Activated T-helper 9 cell treated with anti-CD3 and anti-CD28 coated beads, Interleukin-2, amount 50 U/mL, for 16 hours (primary cell): ENCODE measurements around the gene PNPLA7.
"Not testable (repeated sequence)": the region's sequence is repeated elsewhere in the genome, so short reads cannot be mapped to it uniquely, and the experiment has no call there.

Experiments
- DNase-seq: peaks from one replicate; pipeline ENCODE4 v3.0.0-alpha.2; 2020; ENCODE audit warnings: low read depth

Gene PNPLA7

DNA sequence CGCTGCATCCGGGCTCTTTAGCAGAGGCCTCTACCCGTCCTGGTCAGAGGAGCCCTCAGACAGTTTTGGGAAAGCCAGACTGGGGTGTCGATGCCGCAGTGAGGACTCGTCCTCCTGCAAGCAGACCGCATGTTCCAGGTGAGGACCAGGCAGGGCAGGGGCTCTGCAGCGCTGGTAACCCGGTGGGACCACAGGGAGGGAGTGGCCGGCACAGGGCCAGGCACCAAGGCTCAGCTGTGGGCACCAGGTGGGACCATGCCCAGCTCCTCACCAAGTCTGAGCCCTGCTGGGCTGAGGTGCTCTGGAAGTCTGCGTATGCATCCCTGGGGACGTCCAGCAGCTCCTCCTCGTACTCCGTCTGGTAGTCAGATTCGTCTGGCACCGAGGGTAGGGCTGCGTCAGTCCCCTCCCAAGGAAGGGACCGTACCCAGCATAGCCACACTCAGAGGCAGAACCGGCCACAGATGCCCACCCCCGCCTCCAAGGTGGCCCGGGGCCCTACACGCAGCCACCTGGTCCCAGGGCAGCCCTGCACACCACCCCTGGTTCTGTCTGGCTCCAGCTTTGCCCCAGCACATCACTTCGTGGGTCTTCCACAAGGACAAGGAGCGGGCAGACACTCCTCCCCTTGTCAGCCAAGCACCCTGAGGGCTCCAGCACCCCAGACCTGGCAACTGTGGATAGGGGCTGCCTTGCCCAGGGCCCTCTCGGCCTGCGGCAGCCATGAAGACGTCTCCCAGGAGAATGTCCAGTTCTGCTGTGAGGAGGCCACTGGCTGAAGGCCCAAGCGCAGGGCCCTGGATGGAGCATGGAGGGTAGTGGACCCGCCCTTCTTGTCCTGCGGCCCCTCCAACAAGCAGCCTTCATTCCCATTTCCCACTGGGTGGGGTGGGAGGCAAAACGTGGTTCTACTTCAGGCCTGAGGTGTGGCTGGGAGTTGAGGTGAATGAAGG, 89.6 kb downstream of the PNPLA7 start:
- DNase-seq, result no peak

DNA sequence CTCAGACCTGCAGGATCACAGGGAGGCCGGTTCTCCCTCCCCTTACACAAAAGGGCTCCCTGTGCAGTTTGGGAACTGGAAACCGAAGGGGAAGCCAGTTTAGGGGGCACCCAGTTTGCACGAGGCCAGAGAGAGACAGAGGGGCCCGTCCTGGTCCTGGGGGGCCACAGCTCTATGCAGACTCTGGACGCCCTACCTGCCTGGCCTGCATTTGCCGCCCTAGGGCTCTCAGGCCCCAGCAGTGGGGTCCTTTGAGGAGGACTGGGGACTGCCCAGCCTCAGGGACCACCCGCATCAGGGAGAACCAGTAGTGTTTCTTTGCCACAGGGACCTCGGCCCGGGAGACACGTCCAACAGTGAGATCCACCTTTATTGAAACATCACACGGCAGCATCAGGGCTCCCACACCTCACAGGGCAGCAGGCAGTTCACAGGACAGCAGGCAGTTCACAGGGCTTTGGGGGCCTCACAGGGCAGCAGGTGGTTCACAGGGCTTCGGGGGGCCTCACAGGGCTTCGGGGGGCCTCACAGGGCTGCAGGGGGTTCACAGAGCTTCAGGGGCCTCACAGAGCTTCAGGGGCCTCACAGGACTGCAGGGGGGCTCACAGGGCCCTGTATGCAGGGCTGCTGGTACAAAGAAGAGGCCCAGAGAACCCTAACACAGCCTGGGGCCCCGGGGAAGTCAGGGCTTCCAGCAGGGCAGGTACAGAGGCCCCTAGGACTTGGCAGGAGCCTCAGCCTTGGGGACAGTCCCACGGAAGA, 90.4 kb downstream of the PNPLA7 start:
- DNase-seq, result no peak

GRCh38 chr9:137459152-137459600, 91.0 kb downstream of the PNPLA7 start, which contains the start of gene NSMF:
Gene NSMF, minus strand, starts transcription at chr9:137459334. Its CDS starts 232 bp downstream, at chr9:137459102.
- peak; percentile 90 for DNase-seq

DNA sequence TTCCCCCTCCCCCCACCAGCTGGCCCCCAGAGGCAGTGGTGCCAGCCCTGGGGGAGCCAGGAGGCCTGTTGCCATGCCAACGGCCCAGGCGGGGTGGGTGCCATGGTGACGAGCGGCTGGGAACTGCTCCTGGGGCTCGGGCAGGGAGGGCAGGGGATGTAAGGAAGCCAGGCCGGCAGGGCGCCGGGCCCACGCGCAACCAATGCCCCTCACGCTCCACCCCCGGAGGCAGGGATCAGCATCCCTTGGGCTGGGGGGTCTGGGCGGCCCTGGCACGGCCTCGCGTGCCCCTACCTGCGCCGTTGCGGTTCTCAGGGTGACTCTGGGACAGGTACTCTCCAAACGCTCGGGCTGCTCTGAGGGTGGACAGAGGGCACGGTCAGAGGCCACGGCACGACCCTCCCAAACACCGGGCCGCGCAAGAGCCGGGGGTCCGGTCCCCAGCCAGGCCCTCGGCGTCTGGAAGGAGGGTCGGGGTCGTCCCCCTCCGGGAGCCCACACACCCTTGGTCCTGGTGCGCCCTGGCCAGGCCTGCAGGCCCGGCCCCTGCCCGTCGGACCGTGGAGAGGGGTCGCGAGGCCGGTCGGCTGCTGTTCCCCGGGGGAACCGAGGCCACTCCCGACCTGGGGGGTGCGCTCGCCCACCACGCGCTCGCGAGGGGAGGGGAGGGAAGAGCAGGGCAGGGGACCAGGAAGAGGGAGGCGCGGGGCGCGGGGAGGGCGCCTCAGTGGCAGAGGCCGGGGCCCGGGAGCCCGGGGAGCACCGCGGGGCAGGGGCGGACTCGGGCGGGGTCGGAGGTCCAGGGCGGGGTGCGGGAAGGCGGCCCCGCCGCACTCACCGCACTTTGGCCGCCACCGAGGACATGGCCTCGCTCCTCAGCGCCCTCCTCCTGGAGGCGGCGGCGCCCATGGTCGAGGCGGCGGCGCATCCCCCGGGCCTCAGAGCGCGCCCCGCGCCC, 91.7 kb downstream of the PNPLA7 start:
- no peak for DNase-seq

- DNase-seq, result no peak
Measured at GRCh38 chr9:137457406-137458193, 92.6 kb downstream of the PNPLA7 start.

DNA sequence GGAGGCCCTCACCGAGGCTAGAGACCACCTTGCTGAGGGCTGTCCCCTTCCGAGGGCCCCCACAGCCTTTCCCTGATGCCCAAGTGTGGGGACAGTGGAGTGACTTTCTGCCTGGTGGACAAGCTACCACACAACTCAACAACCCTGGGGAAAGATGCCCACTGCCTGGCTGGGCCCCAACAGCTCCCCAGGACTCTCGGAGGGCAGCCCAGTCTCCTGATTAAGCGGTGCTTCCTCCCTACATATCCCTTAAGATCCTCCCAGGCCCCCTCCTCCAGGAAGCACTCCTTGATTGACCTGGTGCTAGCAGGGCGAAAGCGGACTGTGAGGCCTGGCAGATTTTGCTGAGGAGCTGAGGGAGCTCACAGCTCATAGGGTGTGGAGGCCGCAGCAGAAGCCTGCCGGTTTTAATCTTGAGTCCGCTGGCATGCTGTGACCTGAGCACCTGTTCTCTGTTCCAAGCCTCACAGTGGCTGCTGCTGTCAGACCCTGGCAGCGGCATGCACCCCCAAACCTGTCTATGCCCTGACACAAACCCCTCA, 93.3 kb downstream of the PNPLA7 start:
- DNase-seq, result no peak

- DNase-seq, result no peak
Measured at GRCh38 chr9:137456061-137456863, 93.9 kb downstream of the PNPLA7 start.

- no peak for DNase-seq
Measured at GRCh38 chr9:137455359-137455991, 94.7 kb downstream of the PNPLA7 start.

DNA sequence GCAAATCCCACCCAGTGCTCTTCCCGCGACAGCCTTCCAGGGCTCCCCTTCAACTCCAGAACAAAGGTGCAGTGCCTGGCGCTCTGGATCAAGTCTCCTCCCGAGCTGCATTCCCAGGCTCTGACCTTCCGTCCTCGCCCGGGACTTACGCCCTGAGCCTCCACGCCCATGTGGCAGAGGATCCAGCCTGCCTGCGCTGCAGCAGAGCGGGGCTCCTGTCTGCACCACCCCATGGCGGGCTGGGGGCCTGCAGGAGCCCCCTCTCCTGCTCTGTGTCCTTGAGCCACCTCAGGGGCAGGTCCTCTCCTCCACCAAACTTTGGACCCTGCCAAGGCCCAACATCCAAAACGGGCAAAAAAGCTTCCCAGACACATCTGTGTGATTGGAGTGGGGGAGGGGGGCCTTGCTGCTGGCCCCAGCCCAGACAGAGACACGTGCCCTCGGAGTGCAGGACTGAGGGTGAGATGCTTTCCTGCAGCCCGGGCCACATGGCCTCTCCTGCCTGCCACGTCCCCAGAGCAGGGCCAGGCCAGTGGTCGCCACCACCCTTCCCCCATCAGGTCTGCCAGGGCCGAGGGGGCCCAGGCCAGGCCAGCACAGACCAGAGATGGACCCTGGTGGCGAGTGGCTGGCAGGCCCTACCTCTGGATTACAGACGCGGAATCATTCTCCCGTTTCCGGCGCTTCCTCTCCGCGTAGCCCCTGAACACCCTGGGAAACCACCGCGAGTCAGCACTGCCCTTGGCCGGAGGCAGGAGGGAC, 95.4 kb downstream of the PNPLA7 start:
- no peak for DNase-seq

GRCh38 chr9:137454145-137454596, 96.0 kb downstream of the PNPLA7 start:
- DNase-seq, result peak; percentile 41

GRCh38 chr9:137453643-137454081, 96.5 kb downstream of the PNPLA7 start:
- peak; percentile 44 for DNase-seq

DNA sequence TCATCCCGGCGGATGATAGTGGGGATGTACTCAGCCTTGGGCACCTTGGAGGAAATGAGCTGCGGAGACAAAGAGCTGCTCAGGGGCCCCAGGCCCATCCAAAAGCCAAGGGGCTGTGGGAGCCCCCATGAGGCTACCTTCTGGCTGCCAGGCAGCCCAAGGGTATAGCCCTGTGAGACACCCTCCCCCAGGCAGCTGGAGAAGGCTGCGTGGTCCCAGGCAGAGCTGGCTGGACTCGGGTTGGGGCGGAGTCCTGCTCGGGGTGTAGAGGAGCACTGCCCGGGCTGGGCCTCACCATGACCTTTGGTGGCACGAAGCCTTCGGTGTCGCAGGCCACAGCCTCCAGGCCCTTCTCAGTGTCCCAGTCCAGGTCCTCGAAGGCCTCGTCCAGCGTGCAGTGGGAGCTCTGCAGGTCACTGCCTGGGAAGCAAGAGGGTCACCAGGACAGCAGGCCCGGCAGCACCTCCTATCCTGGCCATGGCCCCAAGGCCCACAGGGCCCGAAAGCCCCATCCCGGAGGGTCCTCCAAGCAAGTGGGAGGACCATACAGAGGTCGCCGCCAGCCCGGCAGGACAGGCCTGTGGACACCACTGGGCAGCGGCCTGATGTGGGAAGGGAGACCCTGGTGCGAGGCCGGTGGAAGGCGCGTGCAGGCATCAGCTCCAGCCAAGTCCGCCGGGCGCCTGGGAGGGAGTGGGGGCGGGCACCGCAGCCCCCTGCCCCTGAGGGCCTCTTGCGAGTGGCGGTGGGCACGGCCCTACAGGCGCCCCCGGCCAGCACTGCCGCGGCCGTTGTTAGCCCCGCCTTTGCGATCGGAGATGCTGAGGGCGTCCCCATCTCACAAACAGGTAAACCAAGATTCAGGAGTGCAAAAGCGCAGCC, 97.2 kb downstream of the PNPLA7 start:
- no peak for DNase-seq

GRCh38 chr9:137452006-137452760, 98.0 kb downstream of the PNPLA7 start:
- DNase-seq, result no peak

DNA sequence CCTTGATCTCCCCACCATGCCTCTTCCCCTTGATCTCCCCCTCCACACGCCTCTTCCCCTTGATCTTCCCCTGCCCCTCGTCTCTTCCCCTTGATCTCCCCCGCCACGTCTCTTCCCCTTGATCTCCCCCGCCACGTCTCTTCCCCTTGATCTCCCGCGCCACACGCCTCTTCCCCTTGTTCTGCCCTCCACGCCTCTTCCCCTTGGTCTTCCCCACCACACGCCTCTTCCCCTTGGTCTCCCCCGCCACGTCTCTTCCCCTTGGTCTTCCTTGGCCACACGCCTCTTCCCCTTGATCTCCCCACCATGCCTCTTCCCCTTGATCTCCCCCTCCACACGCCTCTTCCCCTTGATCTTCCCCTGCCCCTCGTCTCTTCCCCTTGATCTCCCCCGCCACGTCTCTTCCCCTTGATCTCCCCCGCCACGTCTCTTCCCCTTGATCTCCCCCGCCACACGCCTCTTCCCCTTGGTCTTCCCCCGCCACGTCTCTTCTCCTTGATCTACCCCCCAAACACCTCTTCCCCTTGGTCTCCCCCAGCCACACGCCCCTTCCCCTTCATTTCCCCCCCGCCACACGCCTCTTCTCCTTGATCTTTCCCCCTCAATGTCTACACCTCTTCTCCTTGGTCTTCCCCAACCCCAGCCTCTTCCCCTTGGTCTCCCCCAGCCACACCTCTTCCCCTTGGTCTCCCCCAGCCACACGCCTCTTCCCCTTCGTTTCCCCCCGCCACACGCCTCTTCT, 98.8 kb downstream of the PNPLA7 start:
- not testable (repeated sequence) for DNase-seq

DNA sequence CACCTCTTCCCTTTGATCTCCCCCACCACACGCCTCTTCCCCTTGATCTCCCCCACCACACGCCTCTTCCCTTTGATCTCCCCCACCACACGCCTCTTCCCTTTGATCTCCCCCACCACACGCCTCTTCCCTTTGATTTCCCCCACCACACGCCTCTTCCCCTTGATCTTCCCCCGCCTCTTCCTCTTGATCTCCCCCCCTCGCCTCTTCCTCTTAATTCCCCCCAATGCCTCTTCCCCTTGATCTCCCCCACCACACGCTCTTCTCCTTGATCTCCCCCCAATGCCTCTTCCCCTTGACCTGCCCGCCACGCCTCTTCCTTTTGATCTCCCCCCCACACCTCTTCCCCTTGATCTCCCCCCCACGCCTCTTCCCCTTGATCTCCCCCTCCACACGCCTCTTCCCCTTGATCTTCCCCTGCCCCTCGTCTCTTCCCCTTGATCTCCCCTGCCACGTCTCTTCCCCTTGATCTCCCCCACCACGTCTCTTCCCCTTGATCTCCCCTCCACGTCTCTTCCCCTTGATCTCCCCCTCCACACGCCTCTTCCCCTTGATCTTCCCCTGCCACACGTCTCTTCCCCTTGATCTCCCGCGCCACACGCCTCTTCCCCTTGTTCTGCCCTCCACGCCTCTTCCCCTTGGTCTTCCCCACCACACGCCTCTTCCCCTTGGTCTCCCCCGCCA, 99.5 kb downstream of the PNPLA7 start:
- DNase-seq, result not testable (repeated sequence)
